HG02610 (cell line): ENCODE measurements around the gene NAV1.

Experiments
- ATAC-seq: cut with Tn5 transposase; IDR thresholded peaks from one replicate; pipeline ENCODE4 v1.9.1; 2021; ENCODE audit warnings: mild to moderate bottlenecking, moderate library complexity; ENCODE audit not compliant: unreplicated experiment

Gene NAV1

DNA sequence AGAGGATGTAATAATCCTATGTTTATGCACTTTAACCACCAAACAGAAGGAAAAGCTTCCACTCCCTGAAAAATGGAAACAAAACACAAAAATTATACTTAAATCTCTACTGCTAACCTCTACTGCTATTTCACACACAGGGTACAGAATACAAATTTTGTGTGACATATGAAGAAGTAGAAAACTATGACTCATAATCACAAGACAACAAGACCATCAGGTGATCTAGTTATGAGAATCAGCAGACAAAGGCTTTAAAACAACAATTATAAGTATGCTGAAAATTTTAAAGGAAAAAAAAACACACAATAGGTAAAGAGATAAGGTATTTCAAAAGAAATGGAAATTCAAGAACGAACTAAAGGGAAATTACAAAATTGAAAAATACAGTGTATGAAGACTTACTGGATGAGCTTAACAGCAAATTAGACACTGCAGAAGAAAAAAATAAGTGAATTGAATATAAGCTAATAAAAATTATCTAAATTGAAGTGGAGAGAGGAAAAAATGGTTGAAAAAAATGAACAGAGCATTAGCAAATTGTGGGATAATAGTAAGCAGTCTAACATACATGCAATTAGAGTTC is 13.6 kb upstream of the NAV1 start:
- no peak for ATAC-seq

DNA sequence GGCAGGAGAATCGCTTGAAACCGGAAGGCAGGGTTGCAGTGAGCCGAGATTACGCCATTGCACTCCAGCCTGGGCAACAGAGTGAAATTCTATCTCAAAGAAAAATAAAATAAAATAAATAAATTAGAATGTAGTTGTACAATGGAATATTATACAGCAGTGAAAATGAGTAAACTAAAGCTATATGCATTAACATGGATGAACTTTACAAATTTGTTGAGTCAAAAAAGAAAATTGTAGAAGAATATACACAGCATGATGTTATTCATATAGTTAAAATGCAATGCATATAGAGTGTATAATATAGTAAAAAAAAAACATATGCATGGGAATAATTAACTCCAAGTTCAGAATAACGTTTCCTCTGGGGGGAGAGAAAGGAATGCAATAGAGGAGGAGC is 11.0 kb upstream of the NAV1 start:
- no peak for ATAC-seq

- no peak for ATAC-seq
Measured at GRCh38 chr1:201528631-201529252, 10.2 kb upstream of the NAV1 start.

DNA sequence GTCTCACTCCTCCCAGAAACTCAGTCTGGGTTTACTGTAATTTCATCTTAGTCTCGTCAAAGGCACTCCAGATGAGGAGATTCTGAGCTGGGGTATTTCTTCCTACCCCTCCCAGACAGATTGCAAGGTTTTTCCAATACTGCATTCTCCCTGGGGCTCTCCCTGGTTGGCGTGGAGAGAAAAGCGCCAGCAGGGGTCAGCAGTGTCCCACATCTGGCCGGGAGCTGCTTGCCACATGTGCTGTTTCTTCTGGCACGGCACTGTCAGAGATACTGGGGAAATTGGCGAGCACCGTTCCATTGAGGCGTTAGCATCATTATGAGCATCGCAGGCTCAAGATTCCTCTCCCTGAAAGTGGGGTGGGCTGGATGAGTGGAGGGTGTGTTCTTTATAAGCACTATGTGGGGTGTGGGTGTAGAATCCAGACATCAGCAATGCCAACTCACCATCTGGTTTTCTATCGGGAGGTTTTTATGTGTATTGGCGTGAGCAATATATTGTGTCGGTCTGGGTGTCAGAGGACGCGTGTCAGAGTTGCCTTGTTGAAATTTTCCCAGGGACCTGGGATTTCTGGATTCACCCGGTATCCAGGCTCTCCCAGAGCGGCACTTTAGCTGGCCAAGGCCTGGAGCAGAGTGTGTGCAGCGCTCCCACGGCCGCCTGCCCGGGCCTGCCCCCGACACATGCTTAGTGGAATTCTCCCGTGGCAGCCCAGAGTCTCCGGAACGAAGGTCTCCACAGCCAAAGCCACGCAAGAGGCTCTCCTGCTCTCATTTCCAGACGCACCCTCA is 8.0 kb upstream of the NAV1 start:
- no peak for ATAC-seq

- ATAC-seq = no peak
Measured at GRCh38 chr1:201531551-201532425, 7.1 kb upstream of the NAV1 start.

DNA sequence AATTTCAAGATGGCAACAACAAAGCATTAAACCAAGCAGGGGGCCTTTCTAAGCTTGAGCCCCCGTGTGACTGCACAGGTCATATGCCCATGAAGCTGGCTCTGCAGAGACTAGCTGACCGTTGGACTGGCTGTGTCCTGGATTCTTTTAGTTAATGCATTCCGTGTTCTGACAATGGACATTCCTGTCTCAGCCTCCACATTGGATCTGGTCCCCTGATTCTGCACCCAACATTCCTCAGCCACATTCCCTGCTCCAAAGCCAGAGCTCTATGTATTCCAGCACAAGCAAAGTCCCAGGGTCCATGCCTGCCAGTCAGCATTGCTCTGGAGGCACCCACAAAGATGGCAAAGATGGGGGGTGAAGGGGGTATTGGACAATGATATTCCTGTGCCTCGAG is 5.1 kb upstream of the NAV1 start:
- no peak for ATAC-seq

GRCh38 chr1:201535046-201535918 is 3.6 kb upstream of the NAV1 start:
- ATAC-seq = no peak

GRCh38 chr1:201535919-201536245 is 3.0 kb upstream of the NAV1 start:
- no peak for ATAC-seq

DNA sequence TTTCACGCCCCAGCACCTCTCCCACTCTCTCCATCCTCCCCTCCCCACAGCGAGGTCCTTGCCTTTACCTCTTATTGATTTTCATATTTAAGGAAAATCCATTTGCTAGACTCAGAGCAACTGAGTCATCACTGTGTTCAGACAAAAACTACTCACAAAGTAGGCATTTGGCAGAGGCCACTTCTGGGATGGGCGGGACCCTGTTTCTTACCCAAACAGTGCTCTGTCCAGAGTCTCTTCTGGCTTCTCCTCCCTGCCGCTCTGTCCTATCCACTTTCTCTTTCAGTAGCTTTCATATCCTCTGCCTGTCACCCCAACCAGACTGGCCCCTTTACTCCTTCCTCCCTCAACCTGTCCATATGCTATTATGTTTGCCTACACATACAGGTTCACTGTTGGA is 2.4 kb upstream of the NAV1 start:
- ATAC-seq = no peak

DNA sequence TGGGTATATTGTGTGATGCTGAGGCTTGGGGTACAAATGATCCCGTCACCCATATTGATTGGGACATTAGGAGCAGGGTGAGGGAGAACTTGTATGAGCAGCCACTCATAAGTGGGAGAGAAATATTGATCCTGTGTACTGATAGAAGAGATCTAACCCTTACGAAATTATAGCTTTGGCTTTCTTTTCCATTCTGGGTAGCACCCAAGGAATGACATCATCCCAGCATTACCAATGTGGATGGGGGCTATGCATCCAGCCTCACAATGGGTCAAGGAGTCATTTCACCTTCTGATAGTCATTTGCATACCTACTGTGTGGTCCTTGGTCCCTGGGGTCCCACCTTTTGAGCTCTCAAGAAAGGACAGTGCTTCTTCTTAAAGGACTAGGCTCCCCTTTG is 1.9 kb upstream of the NAV1 start:
- no peak for ATAC-seq

DNA sequence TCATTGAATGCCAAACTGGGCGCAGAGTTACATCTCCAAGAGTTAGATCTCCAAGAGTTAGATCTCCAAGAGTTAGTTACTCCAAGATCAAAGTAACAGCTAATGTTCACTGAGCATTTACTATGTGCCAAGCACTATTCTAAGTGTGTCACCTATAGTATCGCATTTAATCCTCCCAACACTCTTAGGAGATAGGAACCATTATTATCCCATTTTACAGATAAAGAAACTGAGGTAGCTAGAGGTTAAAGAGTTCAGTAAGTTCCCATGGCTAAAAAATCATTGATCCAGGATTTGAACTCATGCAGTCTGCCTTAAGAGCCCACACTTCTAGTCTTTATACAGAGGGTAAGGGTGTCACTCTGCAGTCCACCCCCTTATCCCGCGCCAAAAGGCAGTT is 1.5 kb upstream of the NAV1 start:
- no peak for ATAC-seq

DNA sequence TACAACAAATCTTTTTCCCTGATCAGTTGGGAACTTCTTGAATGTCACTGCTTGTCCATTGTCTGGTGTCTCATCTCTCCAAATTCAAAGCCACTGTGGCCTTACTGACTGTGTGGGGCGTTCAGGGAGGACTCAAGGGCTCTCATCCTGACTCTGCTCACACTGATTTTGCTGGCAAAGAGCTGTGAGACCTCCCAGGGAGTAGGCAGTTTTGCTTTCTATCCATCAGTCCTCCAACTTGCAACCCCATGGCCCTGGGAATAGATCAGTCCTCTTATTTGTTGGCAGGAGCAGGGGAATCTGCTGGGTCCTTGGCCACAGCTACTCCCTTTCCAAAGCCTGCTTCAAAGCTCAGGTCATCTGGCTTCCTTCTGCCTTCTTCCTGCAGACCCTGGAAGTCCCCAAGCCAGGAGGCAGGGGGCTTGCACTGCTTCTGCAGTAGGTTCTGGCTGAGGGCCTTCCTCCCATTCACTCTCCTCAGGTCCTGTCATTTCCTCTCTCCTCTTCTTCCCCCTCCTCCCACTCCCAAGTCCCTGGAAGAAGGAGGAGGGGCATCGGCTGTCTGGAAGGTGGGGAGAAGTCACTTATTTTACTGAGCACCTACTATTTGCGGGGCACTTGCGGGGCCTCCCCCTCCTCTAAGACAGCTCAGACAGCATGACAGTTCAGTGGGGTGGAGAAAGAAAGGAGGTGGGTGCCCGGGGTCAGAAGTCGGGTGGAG is 876 bp upstream of the NAV1 start:
- ATAC-seq = no peak

DNA sequence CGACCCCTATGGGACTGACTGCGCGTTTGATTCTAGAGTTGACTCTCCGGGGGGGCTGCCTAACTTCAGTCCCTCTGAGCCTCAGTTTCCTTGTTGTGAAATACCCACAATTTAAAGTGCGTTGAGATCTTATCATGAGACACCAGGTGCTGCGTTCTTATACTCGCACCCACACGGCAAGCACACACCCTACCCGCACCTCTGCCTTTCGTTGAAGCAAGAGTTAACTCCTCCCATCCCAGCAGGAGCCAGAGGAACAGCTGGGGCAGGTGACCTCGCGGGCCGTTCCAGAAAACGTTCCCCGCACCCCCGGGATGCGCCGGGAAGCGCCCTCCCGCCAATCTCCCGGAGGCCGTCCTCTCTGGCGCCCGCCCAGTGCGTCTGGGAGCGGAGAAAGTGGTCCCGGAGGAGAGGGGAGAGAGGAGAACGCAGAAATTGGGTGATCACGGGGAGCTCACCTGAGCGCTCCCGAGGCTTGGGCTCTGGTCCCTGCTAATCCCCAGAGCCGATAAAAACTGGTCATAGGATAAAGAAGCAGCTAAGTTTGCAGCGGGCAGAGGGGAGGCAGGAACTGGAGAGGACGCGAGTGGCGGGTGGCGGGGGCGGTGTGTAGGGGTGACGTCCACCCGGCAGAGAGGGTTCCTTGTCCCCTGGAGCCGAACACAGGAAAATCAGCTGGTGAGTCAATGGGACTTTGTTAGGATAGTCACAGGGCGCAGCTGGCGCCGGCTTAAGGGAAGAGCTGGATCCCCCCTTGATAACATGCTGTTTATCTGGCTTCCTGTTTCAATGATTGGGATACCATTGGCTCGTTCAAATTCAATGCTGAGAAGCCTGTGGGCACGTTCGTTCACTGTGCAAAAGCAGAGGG is 869 bp downstream of the NAV1 start:
- no peak for ATAC-seq

DNA sequence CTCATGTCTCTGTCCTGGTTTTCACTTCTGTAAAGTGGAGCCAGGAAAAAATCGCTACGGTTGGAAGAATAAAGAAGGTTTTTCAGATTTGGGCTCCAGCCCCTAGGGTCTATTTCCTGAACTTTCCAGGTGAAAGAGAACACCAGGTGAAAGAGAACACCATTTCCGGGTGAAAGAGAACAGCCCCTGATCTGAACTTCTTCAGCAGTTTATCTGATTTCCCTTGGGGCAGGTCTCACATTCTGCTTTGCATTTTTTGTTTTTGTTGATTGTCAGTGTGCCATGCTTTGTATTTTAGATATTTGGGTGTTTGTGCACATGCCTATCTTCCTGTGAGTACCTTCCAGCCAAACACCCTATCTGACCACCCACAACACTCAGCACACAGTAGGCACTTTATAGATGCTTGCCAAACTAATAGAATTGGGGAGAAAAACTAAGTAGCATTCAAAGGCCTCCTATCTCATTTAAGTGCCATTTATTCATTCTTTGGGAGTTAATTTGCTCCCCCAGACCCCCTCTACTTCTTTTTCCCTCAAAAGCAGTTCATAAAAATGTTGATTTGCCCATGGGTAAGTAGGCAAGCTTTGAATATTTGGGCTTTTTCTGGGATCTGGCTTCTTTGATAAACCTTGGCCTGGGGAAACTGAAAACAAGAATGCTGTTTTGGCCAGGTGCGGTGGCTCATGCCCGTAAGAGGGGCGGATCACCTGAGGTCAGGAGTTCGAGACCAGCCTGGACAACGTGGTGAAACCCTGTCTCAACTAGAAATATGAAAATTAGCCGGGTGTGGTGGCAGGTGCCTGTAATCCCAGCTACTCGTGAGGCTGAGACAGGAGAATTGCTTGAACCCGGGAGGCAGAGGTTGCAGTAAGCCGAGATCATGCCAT is 2.2 kb downstream of the NAV1 start:
- ATAC-seq = no peak

- no peak for ATAC-seq
Measured at GRCh38 chr1:201542309-201543035, 3.5 kb downstream of the NAV1 start.

DNA sequence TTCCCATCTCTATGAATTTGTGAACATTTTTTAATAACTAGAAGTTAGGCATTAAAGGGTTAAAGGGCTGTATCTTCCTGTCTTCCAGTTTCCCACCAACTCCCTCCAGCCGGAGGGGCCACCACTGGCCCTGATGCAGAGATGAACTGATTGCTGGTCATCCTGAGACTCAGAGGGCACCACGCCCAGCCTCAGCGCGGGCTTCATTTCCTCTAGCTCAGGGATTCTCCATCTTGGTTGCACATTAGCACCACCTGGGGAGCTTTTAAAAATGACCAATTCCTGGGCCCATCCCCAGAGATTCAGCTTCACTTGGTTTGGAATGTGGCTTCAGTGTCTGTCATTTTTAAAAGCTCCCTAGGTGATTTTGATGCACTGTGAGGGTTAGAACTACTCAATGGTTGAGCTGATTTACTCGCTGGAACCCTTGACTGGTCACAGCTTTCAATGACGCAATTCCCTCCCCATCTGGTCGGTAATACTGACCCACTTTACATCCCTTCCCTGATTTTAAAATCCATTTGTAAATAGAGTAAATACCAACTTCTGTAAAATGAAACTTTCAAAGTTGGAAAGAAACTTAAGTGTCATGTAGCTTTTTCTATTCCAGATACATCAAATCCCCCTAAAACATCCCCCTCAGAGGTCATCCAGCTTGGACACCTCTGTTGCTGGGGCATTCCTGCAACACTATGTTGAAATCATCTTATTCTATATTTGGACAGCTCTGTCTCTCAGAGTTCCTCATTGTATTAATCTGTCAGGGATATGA is 5.1 kb downstream of the NAV1 start:
- ATAC-seq = no peak

- ATAC-seq = no peak
Measured at GRCh38 chr1:201544710-201545109, 5.8 kb downstream of the NAV1 start.
